LNCaP clone FGC (cell line): ENCODE results near the gene HTD2.

Experiments
- DNase-seq: peaks from one replicate; pipeline ENCODE4 v3.0.0-alpha.2; 2011; ENCODE audit warnings: low read depth
- H3K4me3 ChIP-seq: 2 replicates; pipeline ENCODE4 v1.5.1; 2011; ENCODE audit warnings: mild to moderate bottlenecking, low read depth, low read length, control low read depth
- TF ChIP-seq, protein P1 (sequence below): IDR thresholded peaks from 2 replicates; pipeline ENCODE4 v1.5.1; 2012; ENCODE audit warnings: mild to moderate bottlenecking; ENCODE audit not compliant: control insufficient read depth, insufficient read depth; ENCODE audit errors: extremely low read depth

The HTD2 gene

GRCh38 chr3:58317811-58318210 lies 11.5 kb downstream of the HTD2 start:
- H3K4me3 ChIP-seq, result no peak overlapping the region

DNA sequence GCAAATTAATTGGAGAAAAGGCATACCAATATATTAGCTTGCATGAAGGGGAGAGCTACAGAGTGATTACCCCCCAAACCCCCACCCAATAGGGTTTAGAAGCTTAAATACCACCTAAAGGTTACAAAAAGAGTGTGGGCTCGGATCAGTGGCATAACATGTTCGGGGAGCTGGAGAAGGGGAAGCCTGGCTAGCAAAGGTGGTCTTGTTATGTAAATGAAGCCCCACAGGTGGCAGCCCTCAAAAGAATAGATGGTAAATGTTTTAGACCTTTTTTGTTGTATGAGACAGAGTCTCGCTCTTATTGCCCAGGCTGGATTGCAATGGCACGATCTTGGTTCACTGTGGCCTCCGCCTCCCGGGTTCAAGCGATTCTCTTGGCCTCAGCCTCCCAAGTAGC lies 15.5 kb downstream of the HTD2 start:
- no peak for DNase-seq
- no peak overlapping the region for H3K4me3 ChIP-seq
- TF ChIP-seq, protein P1, sequence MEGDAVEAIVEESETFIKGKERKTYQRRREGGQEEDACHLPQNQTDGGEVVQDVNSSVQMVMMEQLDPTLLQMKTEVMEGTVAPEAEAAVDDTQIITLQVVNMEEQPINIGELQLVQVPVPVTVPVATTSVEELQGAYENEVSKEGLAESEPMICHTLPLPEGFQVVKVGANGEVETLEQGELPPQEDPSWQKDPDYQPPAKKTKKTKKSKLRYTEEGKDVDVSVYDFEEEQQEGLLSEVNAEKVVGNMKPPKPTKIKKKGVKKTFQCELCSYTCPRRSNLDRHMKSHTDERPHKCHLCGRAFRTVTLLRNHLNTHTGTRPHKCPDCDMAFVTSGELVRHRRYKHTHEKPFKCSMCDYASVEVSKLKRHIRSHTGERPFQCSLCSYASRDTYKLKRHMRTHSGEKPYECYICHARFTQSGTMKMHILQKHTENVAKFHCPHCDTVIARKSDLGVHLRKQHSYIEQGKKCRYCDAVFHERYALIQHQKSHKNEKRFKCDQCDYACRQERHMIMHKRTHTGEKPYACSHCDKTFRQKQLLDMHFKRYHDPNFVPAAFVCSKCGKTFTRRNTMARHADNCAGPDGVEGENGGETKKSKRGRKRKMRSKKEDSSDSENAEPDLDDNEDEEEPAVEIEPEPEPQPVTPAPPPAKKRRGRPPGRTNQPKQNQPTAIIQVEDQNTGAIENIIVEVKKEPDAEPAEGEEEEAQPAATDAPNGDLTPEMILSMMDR, result no peak

More at GRCh38 chr3:58317811-58318210, 11.5 kb downstream of the HTD2 start:
- no peak for DNase-seq
- TF ChIP-seq, protein P1, result no peak

- no peak for DNase-seq
- no peak overlapping the region for H3K4me3 ChIP-seq
- TF ChIP-seq, protein P1, result no peak
Measured at GRCh38 chr3:58322793-58323192, 16.5 kb downstream of the HTD2 start.

DNA sequence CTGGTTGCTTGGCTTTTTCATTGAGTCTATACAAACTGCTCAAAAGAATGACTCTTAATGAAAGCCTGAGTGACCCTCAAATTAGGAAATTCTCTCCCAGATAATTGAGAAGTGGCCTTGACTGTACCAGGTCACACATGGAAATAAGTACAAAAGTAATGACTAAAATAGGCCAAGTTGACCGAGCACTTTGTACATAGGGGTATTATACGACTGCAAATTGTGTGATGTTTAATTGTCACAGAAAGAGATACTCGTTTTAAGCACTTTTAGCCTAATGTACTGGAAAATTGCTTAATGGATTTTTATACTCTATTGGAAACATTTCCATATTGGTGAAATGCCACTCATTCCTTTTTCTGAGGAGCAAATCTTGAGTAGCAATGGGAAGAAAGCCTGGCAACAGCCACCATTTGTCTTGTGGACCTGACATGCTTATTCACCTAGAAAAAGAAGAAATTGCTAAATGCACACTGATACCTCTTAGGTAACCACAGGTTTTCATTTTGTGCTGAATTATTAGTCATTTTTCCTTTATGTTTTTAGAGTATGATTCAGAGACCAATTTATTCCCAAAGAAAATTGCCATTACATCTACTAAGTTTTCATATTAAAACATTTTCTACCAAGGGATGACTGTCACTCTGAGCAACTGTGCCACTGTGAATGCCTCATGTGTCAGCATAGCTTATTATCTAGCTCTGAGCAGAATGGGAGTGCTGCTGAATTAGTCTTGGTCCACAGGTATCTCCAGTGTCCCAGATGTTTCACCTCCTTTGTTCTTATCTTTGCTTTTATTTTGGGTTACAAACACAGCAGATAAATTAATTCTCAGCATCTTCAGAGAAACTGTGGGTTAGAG lies 17.4 kb downstream of the HTD2 start:
- H3K4me3 ChIP-seq, result no peak overlapping the region
- DNase-seq, result no peak
- TF ChIP-seq, protein P1, result no peak

DNA sequence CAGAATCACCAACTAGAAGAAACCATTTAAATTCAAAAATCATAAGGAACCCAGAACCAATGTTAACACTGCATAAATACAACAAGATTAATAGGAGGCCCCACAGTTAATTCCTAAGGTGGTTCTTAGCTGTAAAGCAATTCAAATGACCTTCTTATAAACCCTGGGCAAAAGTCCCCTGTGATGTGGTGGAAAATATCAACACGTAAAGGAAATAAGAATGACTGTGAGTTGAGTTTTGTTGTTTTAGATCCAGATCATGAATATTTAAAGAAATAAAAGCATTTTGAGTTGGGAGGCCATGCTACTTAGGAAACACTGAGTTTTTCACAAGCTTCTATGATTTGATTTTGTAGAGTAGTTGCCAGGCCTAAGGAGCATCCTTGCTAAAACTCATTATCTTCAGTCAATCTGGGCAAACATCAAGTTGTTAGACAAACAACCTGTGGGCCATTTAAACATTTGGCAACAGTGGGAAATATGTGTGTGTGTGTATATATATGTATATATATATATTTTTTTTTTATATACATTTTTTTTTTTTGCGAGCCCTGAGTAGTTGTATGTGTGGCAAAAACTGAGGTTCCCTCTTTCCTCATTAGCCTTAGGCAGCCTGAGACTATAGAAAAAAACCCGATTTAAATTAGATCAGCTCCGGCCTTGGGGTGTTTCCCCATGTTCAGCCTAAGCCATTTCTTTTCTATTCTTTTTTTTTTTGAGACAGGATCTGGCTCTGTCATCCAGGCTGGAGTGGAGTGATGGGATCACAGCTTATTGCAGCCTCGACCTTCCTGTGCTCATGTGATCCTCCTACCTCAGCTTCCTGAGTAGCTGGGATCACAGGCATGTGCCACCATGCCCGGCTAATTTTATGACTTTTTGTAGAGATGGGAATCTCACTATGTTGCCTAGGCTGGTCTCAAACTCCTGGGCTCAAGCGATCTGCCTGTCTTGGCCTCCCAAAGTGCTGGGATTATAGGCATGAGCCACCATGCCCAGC lies 18.4 kb downstream of the HTD2 start:
- DNase-seq, result peak; percentile 46
- TF ChIP-seq, protein P1, result no peak
- no peak overlapping the region for H3K4me3 ChIP-seq

- TF ChIP-seq, protein P1, result no peak
- H3K4me3 ChIP-seq, result no peak overlapping the region
- DNase-seq, result no peak
Measured at GRCh38 chr3:58325525-58325992, 19.2 kb downstream of the HTD2 start.
